IPS-15b (cell line): ENCODE data around the gene SEC63.
"Not testable (repeated sequence)": the region's sequence is repeated elsewhere in the genome, so short reads cannot be mapped to it uniquely, and the experiment has no call there.

Source experiments
- H3K27me3 ChIP-seq: one replicate; pipeline ENCODE4 v1.6.1; 2013; ENCODE audit warnings: low read length; ENCODE audit not compliant: control insufficient read depth, insufficient read depth
- H3K36me3 ChIP-seq: one replicate; pipeline ENCODE4 v1.6.1; 2013; ENCODE audit warnings: low read length; ENCODE audit not compliant: control insufficient read depth, insufficient read depth
- H3K4me1 ChIP-seq: one replicate; pipeline ENCODE4 v1.6.1; 2013; ENCODE audit warnings: mild to moderate bottlenecking, low read length; ENCODE audit not compliant: control insufficient read depth, insufficient read depth
- H3K4me3 ChIP-seq: one replicate; pipeline ENCODE4 v1.5.1; 2013; ENCODE audit warnings: low read depth, low read length
- H3K9ac ChIP-seq: one replicate; pipeline ENCODE4 v1.6.1; 2013; ENCODE audit warnings: low read depth, mild to moderate bottlenecking, low read length
- H3K9me3 ChIP-seq: one replicate; pipeline ENCODE4 v1.6.1; 2013; ENCODE audit warnings: mild to moderate bottlenecking, low read length; ENCODE audit not compliant: control insufficient read depth, insufficient read depth

SEC63 gene

DNA sequence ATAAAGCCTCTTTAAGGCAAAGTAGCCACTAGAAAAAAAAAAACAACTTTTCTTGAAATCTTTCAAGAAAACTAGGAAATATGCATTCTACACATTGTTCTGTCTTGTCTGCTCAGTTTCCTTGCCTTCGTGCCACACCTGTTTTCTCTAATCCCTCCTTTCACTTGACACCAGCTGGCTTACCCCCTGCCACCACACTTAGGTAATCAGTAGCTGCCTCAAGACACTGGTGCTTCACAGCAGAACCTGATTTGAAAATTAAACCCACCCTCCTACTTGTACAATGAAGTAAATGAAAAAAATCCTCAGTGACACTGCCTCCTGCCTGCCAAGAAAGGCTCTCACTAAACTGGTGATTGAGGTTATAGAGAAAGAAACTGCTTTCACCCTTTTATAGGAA, 88.1 kb downstream of the SEC63 start:
- H3K36me3 ChIP-seq: no peaks in the 10 kb centered on the region
- no peak overlapping the region for H3K9ac ChIP-seq
- no peaks in the 10 kb centered on the region for H3K9me3 ChIP-seq
- peaks cover 4% of the 10 kb centered on the region for H3K4me1 ChIP-seq
- H3K27me3 ChIP-seq: no peaks in the 10 kb centered on the region
- H3K4me3 ChIP-seq: no peak overlapping the region

GRCh38 chr6:107868867-107869611, 89.0 kb downstream of the SEC63 start:
- peaks cover 9% of the 10 kb centered on the region for H3K4me1 ChIP-seq
- no peak overlapping the region for H3K9ac ChIP-seq
- no peak overlapping the region for H3K4me3 ChIP-seq
- no peaks in the 10 kb centered on the region for H3K27me3 ChIP-seq
- no peaks in the 10 kb centered on the region for H3K36me3 ChIP-seq
- H3K9me3 ChIP-seq: no peaks in the 10 kb centered on the region

- no peaks in the 10 kb centered on the region for H3K36me3 ChIP-seq
- H3K27me3 ChIP-seq: no peaks in the 10 kb centered on the region
- H3K9ac ChIP-seq: no peak overlapping the region
- H3K9me3 ChIP-seq: no peaks in the 10 kb centered on the region
- no peak overlapping the region for H3K4me3 ChIP-seq
- H3K4me1 ChIP-seq: peaks cover 9% of the 10 kb centered on the region
These were observed 90.7 kb downstream of the SEC63 start for GRCh38 chr6:107867302-107867615.

DNA sequence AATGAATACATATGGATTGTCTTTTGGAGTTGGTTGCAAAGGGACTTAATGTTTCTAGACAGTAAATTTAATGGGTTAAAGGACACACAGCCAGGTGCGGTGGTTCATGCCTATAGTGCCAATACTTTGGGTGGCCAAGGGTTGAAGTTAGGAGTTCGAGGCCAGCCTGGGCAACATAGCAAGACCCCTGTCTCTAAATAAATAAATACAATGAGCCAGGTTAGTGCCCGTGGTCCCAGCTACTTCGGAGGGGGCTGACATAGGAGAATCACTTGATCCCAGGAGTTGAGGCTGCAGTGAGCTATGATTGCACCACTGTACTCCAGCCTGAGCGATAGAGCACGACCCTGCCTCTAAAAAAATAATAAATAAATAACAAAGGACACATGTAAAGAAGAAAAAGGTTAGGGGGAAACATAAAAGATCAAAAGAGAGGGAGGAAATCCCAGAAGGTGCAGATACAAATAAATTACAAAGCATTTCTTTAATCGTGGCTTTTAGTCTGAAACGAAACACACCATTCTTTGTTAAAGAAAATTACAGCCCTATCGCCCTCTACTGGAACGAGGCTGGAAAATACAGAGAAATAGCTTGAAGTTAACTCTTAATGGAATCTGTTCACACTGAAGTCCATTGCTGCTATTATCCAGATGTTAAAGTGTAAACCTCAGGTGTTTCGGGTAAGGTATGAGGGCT, 91.3 kb downstream of the SEC63 start:
- no peaks in the 10 kb centered on the region for H3K27me3 ChIP-seq
- peaks cover 9% of the 10 kb centered on the region for H3K4me1 ChIP-seq
- no peaks in the 10 kb centered on the region for H3K36me3 ChIP-seq
- H3K4me3 ChIP-seq: no peak overlapping the region
- H3K9ac ChIP-seq: no peak overlapping the region
- H3K9me3 ChIP-seq: no peaks in the 10 kb centered on the region

- Histone ChIP-seq H3K9ac (no peak overlapping the region), H3K4me1 (peaks cover 5% of the 10 kb centered on the region), H3K4me3 (no peak overlapping the region), H3K27me3 (no peaks in the 10 kb centered on the region), H3K9me3 (no peaks in the 10 kb centered on the region), H3K36me3 (no peaks in the 10 kb centered on the region)
These were observed 93.5 kb downstream of the SEC63 start for GRCh38 chr6:107864226-107865127.

DNA sequence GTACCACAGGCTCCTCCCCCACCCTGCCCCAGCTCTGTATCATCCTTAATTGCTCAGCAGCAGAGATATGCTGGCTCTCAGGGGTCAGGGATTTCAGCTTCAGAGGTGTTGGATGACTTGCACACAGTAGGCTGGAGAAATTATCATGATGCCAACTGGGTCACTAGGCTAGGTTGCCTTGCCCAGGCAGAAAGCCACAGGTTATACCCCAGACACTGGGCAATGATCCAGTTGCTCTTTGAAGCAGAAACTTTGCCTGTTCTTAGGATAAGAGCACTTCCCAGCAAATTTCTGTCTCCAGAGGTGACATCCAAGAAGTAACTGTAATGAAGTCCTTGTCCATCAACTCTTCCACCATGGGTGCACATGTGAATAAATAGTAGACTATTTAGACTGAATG, 95.6 kb downstream of the SEC63 start:
- Histone ChIP-seq H3K4me3 (no peak overlapping the region), H3K4me1 (peaks cover 5% of the 10 kb centered on the region), H3K36me3 (no peaks in the 10 kb centered on the region), H3K9me3 (no peaks in the 10 kb centered on the region), H3K27me3 (no peaks in the 10 kb centered on the region), H3K9ac (no peak overlapping the region)

GRCh38 chr6:107860963-107861362, 97.0 kb downstream of the SEC63 start:
- not testable (repeated sequence) for H3K4me1 ChIP-seq, H3K9me3 ChIP-seq, H3K4me3 ChIP-seq, H3K27me3 ChIP-seq, H3K9ac ChIP-seq, H3K36me3 ChIP-seq

- H3K4me3 ChIP-seq: peak overlapping the region; percentile 13
- not testable (repeated sequence) for H3K36me3 ChIP-seq, H3K9ac ChIP-seq, H3K4me1 ChIP-seq, H3K27me3 ChIP-seq, H3K9me3 ChIP-seq
These were observed 97.9 kb downstream of the SEC63 start for GRCh38 chr6:107860144-107860543.

DNA sequence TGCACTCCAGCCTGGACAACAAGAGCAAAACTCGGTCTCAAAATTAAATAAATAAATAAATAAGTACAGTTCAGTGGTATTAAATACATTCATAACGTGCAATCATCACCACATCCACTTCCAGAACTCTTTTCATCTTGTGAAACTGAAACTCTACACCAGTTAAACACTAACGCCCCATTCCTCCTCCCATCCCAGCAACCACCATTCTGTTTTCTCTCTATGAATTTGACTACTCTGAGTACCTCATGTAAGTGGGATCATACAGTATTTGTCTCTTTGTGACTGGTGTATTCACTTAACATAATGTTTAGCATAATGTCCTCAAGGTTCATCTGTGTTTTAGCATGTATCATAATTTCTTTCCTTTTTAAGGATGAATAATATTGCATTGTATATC, 104.8 kb downstream of the SEC63 start:
- no peaks in the 10 kb centered on the region for H3K36me3 ChIP-seq
- no peak overlapping the region for H3K9ac ChIP-seq
- peaks cover 8% of the 10 kb centered on the region for H3K27me3 ChIP-seq
- no peak overlapping the region for H3K4me3 ChIP-seq
- no peaks in the 10 kb centered on the region for H3K9me3 ChIP-seq
- H3K4me1 ChIP-seq: no peaks in the 10 kb centered on the region

- Histone ChIP-seq H3K27me3 (peaks cover 8% of the 10 kb centered on the region), H3K4me3 (no peak overlapping the region), H3K36me3 (no peaks in the 10 kb centered on the region), H3K4me1 (no peaks in the 10 kb centered on the region), H3K9ac (no peak overlapping the region), H3K9me3 (no peaks in the 10 kb centered on the region)
These were observed 108.7 kb downstream of the SEC63 start for GRCh38 chr6:107849325-107849724.

- peak overlapping the region; percentile 85 for H3K9ac ChIP-seq
- peaks cover 8% of the 10 kb centered on the region for H3K27me3 ChIP-seq
- no peaks in the 10 kb centered on the region for H3K4me1 ChIP-seq
- H3K4me3 ChIP-seq: peak overlapping the region; percentile 97
- H3K9me3 ChIP-seq: no peaks in the 10 kb centered on the region
- H3K36me3 ChIP-seq: no peaks in the 10 kb centered on the region
These were observed 109.9 kb downstream of the SEC63 start for GRCh38 chr6:107847844-107848802.
